WTC11 (cell line): Measurements from ENCODE around the gene NPW. TPM values are rescaled to one million over a fixed set of nuclear protein-coding genes. Genes with fewer than 3 reads are reported as not detected.

ENCODE experiments used
- ATAC-seq: fragments of 200-7000 bp; cut with Tn5 transposase; 2 replicates; pipeline ENCODE4 v1.10.0; 2021; ENCODE audit warnings: mild to moderate bottlenecking, moderate library complexity
- Bru-seq: library from RNA; stranded (reverse); fragments of 400-500 nt; gene quantifications from one replicate; lab custom pipeline; 2021; lab: Mats Ljungman, UMichigan
- CTCF ChIA-PET: fragments of 300-600 bp; sonication (Branson Sonifier 250); formaldehyde crosslinking; loops from one replicate; lab custom pipeline; 2021; ENCODE audit warnings: antibody characterized with exemption; lab: Charles Lee
- POLR2A ChIA-PET: fragments of 350-600 bp; sonication (Branson Sonifier 250); formaldehyde crosslinking; loops from one replicate; lab custom pipeline; 2021; ENCODE audit warnings: antibody characterized with exemption; lab: Charles Lee
- DNase-seq: peaks from one replicate; pipeline ENCODE4 v3.0.0; 2021; ENCODE audit warnings: low spot score
- H3K27ac Mint-ChIP-seq: 2 replicates; pipeline ENCODE4 v1.8.0; 2021; ENCODE audit warnings: mixed read lengths
- H3K27me3 Mint-ChIP-seq: 2 replicates; pipeline ENCODE4 v1.8.0; 2021; ENCODE audit warnings: low read depth, mild to moderate bottlenecking, moderate library complexity, mixed read lengths
- H3K36me3 Mint-ChIP-seq: 2 replicates; pipeline ENCODE4 v1.8.0; 2021; ENCODE audit warnings: mixed read lengths
- H3K4me1 Mint-ChIP-seq: 2 replicates; pipeline ENCODE4 v1.8.0; 2022; ENCODE audit warnings: mixed read lengths
- H3K4me3 Mint-ChIP-seq: 2 replicates; pipeline ENCODE4 v1.8.0; 2021; ENCODE audit warnings: mild to moderate bottlenecking, moderate library complexity, mixed read lengths
- H3K9me3 Mint-ChIP-seq: 2 replicates; pipeline ENCODE4 v1.8.0; 2021; ENCODE audit warnings: mixed read lengths
- ARID4B ChIP-seq: sonication (generic); formaldehyde crosslinking; IDR thresholded peaks from 2 replicates; pipeline ENCODE4 v1.8.0; 2023; ENCODE audit warnings: missing genetic modification reagents, mild to moderate bottlenecking, borderline replicate concordance
- E2F1 ChIP-seq: sonication (generic); formaldehyde crosslinking; IDR thresholded peaks from 2 replicates; pipeline ENCODE4 v1.8.0; 2022; ENCODE audit warnings: mild to moderate bottlenecking, missing genetic modification reagents
- E2F5 ChIP-seq: sonication (generic); formaldehyde crosslinking; IDR thresholded peaks from 2 replicates; pipeline ENCODE4 v1.8.1; 2022; ENCODE audit warnings: mild to moderate bottlenecking, moderate library complexity, missing genetic modification reagents
- ESRRA ChIP-seq: sonication (generic); formaldehyde crosslinking; IDR thresholded peaks from 2 replicates; pipeline ENCODE4 v1.8.1; 2022; ENCODE audit warnings: mild to moderate bottlenecking, missing genetic modification reagents, borderline replicate concordance
- GRHL2 ChIP-seq: fragments of 250-450 bp; sonication (Bioruptor Pico); IDR thresholded peaks from 2 replicates; pipeline ENCODE4 v1.8.0; 2022; ENCODE audit warnings: mild to moderate bottlenecking, moderate library complexity; ENCODE audit not compliant: insufficient replicate concordance, severe bottlenecking
- HMGA2 ChIP-seq: fragments of 250-450 bp; sonication (Bioruptor Pico); IDR thresholded peaks from 2 replicates; pipeline ENCODE4 v1.4.0; 2021; ENCODE audit warnings: mild to moderate bottlenecking, moderate library complexity
- HMGXB4 ChIP-seq: sonication (generic); formaldehyde crosslinking; IDR thresholded peaks from 2 replicates; pipeline ENCODE4 v1.8.1; 2023; ENCODE audit warnings: mild to moderate bottlenecking, moderate library complexity, missing genetic modification reagents
- KAT7 ChIP-seq: sonication (generic); formaldehyde crosslinking; IDR thresholded peaks from 2 replicates; pipeline ENCODE4 v1.8.1; 2023; ENCODE audit warnings: missing genetic modification reagents, mild to moderate bottlenecking, borderline replicate concordance
- TEAD4 ChIP-seq: sonication (generic); formaldehyde crosslinking; IDR thresholded peaks from 2 replicates; pipeline ENCODE4 v1.8.0; 2022; ENCODE audit warnings: mild to moderate bottlenecking, missing genetic modification reagents
- ZBTB21 ChIP-seq: sonication (generic); formaldehyde crosslinking; IDR thresholded peaks from 2 replicates; pipeline ENCODE4 v1.8.1; 2023; ENCODE audit warnings: mild to moderate bottlenecking, missing genetic modification reagents, borderline replicate concordance
- ZNF263 ChIP-seq: sonication (generic); formaldehyde crosslinking; IDR thresholded peaks from 2 replicates; pipeline ENCODE4 v1.8.1; 2022; ENCODE audit warnings: low read depth, mild to moderate bottlenecking, moderate library complexity, missing genetic modification reagents
- ZNF317 ChIP-seq: sonication (generic); formaldehyde crosslinking; IDR thresholded peaks from 2 replicates; pipeline ENCODE4 v1.8.1; 2023; ENCODE audit warnings: low read depth, mild to moderate bottlenecking, moderate library complexity, missing genetic modification reagents, borderline replicate concordance
- ZNF416 ChIP-seq: fragments of 250-450 bp; sonication (Bioruptor Pico); IDR thresholded peaks from 2 replicates; pipeline ENCODE4 v1.9.0; 2021; ENCODE audit warnings: mild to moderate bottlenecking, inconsistent platforms
- ZNF671 ChIP-seq: fragments of 250-450 bp; sonication (Bioruptor Pico); IDR thresholded peaks from 2 replicates; pipeline ENCODE4 v1.8.0; 2021; ENCODE audit warnings: mild to moderate bottlenecking
- ZSCAN18 ChIP-seq: fragments of 250-450 bp; sonication (Bioruptor Pico); IDR thresholded peaks from 2 replicates; pipeline ENCODE4 v2.1.2; 2022; ENCODE audit warnings: mild to moderate bottlenecking, moderate library complexity
- long read RNA-seq, 3 experiments: library from RNA in 1 of 3; library from capped mRNA in 1 of 3; library from polyadenylated mRNA in 1 of 3; unstranded in 2 of 3; stranded (forward) in 1 of 3; transcript quantifications; one replicate each; pipeline ENCODE4 v2.0.0, GENCODE V29; 2021
- total RNA-seq: library from RNA; stranded (reverse); gene quantifications from 3 replicates; pipeline ENCODE4 v1.2.3, GENCODE V29; 2021
- TF ChIP-seq, protein P1 (sequence below): sonication (generic); formaldehyde crosslinking; IDR thresholded peaks from 2 replicates; pipeline ENCODE4 v1.8.0; 2022; ENCODE audit warnings: mild to moderate bottlenecking, missing genetic modification reagents
- TF ChIP-seq, protein P2 (sequence below): sonication (generic); formaldehyde crosslinking; IDR thresholded peaks from 2 replicates; pipeline ENCODE4 v1.8.1; 2022; ENCODE audit warnings: low read depth, mild to moderate bottlenecking, moderate library complexity, missing genetic modification reagents, borderline replicate concordance

Gene NPW
- total RNA-seq (15.2 to 28.6 TPM (median 22.0 TPM) in 3 replicates), Bru-seq, nascent RNA (percentile 17 among the genes with signal in this experiment)
- long read RNA-seq, experiment 1, transcript NPW-202 (2 exons, 991 nt): major isoform, 15 of 18 reads
- long read RNA-seq, experiment 1, partial matches to known transcripts: 0 of 18 reads
- long read RNA-seq, experiment 1, other reads (novel, unspliced or antisense): 3 of 18 reads
- long read RNA-seq, experiment 2, transcript NPW-202 (2 exons, 991 nt): major isoform, 38 of 41 reads
- long read RNA-seq, experiment 2, partial matches to known transcripts: 0 of 41 reads
- long read RNA-seq, experiment 2, other reads (novel, unspliced or antisense): 3 of 41 reads
- long read RNA-seq, experiment 3: 0 reads

DNA sequence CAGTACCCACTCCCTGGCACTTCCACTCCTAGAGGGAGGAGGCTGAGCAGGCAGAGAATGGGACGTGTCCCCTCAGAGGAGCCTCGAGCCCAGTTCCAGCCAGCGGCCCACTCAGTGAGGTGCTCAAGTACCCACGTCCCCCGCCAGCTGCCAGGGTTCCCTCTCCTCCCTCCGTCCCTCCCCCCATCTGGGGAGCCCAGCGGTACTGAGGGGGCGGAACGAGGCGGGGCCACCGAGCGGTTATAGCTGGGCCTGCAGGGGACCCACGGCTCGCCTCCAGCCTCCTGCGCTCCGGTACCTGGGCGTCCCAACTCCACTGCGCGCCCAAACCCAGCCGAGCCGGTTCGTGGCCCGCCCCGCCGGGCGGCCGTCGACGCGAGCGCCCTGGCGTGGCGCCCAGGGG, at the start of gene NPW:
Gene NPW, plus strand, starts transcription at position 268 of the 403 bp plus-strand sequence.
- ChIA-PET CTCF (interaction anchor here (0.9 to 3.4 kb wide), 9 partner anchors 13 to 639 kb away, joined by 3 to 40 read pairs (median 6); partner anchors contain the start of genes NTHL1 and TSC2), POLR2A (no interaction called here)
- H3K36me3 Mint-ChIP-seq: no peaks in the 10 kb centered on the region
- no peak for TF ChIP-seq TEAD4 (CRISPR knock-in tag)
- TF ChIP-seq HMGXB4 (CRISPR knock-in tag): 0 out of 2 replicates have a peak, but pooled peaks have one; percentile 2
- TF ChIP-seq KAT7: 0 out of 2 replicates have a peak, but pooled peaks have one; percentile 33
- TF ChIP-seq ZNF671 (CRISPR knock-in tag): no peak
- TF ChIP-seq, protein P1, sequence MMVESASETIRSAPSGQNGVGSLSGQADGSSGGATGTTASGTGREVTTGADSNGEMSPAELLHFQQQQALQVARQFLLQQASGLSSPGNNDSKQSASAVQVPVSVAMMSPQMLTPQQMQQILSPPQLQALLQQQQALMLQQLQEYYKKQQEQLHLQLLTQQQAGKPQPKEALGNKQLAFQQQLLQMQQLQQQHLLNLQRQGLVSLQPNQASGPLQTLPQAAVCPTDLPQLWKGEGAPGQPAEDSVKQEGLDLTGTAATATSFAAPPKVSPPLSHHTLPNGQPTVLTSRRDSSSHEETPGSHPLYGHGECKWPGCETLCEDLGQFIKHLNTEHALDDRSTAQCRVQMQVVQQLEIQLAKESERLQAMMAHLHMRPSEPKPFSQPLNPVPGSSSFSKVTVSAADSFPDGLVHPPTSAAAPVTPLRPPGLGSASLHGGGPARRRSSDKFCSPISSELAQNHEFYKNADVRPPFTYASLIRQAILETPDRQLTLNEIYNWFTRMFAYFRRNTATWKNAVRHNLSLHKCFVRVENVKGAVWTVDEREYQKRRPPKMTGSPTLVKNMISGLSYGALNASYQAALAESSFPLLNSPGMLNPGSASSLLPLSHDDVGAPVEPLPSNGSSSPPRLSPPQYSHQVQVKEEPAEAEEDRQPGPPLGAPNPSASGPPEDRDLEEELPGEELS (CRISPR knock-in tag): 0 out of 2 replicates have a peak, but pooled peaks have one; percentile 12
- ATAC-seq (peak; percentile 25), DNase-seq (peak; percentile 70)
- H3K27me3 Mint-ChIP-seq: peaks cover 69% of the 10 kb centered on the region
- no peak within 1 kb of the TSS for H3K27ac Mint-ChIP-seq
- peaks cover 10% of the 10 kb centered on the region for H3K4me1 Mint-ChIP-seq
- H3K4me3 Mint-ChIP-seq: peak within 1 kb of the TSS; percentile 72
- no peaks in the 10 kb centered on the region for H3K9me3 Mint-ChIP-seq

GRCh38 chr16:1971796-1972489, 47.6 kb upstream of the NPW start, which contains the start of gene TBL3:
TSS of gene TBL3 (plus strand) at chr16:1972053. CDS start at chr16:1972165, 112 bp downstream.
- POLR2A ChIA-PET: interaction anchor here (0.9 to 2.6 kb wide), 6 partner anchors 11 to 189 kb away, joined by 3 to 10 read pairs (median 3); partner anchors contain the start of genes NUBP2, SPSB3, TRAF7 and TSC2
- H3K27me3 Mint-ChIP-seq: no peaks in the 10 kb centered on the region
- DNase-seq: peak; percentile 92
- H3K27ac Mint-ChIP-seq: peak within 1 kb of the TSS; percentile 99
- CTCF ChIA-PET: interaction anchor here (0.5 to 1.4 kb wide), 10 partner anchors 26 to 1191 kb away, joined by 3 to 9 read pairs (median 3); partner anchors contain the start of gene PGP
- peak within 1 kb of the TSS; percentile 98 for H3K4me3 Mint-ChIP-seq
- H3K9me3 Mint-ChIP-seq: no peaks in the 10 kb centered on the region
- H3K36me3 Mint-ChIP-seq: peaks cover 10% of the 10 kb centered on the region
- ATAC-seq: peak; percentile 88
- peaks cover 15% of the 10 kb centered on the region for H3K4me1 Mint-ChIP-seq
- TF ChIP-seq ZNF317 (no peak), ARID4B (CRISPR knock-in tag) (peak; percentile 96), GRHL2 (CRISPR knock-in tag) (no peak), ZNF263 (0 out of 2 replicates have a peak, but pooled peaks have one; percentile 16), ZSCAN18 (CRISPR knock-in tag) (no peak), HMGA2 (CRISPR knock-in tag) (no peak), ZNF671 (CRISPR knock-in tag) (no peak), KAT7 (no peak), ZBTB21 (peak; percentile 93; the same call in 1 of the 2 replicates), ZNF416 (CRISPR knock-in tag) (no peak), E2F5 (CRISPR knock-in tag) (peak; percentile 94), ESRRA (CRISPR knock-in tag) (no peak), E2F1 (CRISPR knock-in tag) (no peak)
- TF ChIP-seq, protein P2, sequence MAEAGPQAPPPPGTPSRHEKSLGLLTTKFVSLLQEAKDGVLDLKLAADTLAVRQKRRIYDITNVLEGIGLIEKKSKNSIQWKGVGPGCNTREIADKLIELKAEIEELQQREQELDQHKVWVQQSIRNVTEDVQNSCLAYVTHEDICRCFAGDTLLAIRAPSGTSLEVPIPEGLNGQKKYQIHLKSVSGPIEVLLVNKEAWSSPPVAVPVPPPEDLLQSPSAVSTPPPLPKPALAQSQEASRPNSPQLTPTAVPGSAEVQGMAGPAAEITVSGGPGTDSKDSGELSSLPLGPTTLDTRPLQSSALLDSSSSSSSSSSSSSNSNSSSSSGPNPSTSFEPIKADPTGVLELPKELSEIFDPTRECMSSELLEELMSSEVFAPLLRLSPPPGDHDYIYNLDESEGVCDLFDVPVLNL (CRISPR knock-in tag): no peak
